Sigmoid colon (tissue), 7 donors: ENCODE results near the gene HSDL2. TPM values are rescaled to one million over a fixed set of nuclear protein-coding genes. Genes with fewer than 3 reads are reported as not detected.
"Not testable (repeated sequence)": the region's sequence is repeated elsewhere in the genome, so short reads cannot be mapped to it uniquely, and the experiment has no call there.

Experiments
- DNase-seq: peaks from one replicate; pipeline ENCODE4 v3.0.0-alpha.2; 2019
- H3K27ac ChIP-seq, 4 donors: fragments of 200-600 bp; sonication (generic); one replicate each; pipeline ENCODE4 v1.5.1; 2016 to 2019; ENCODE audit warnings: mild to moderate bottlenecking in 1 of 4
- H3K27me3 ChIP-seq, 3 donors: fragments of 200-600 bp; sonication (generic); one replicate each; pipeline ENCODE4 v1.5.1; 2019; ENCODE audit warnings: mild to moderate bottlenecking in 1 of 3
- H3K36me3 ChIP-seq, 4 donors: fragments of 200-600 bp; sonication (generic); one replicate each; pipeline ENCODE4 v1.5.1; 2016 to 2019
- H3K4me1 ChIP-seq, 4 donors: fragments of 200-600 bp; sonication (generic); one replicate each; pipeline ENCODE4 v1.5.1; 2017 to 2019
- H3K4me3 ChIP-seq, 4 donors: fragments of 200-600 bp; sonication (generic); one replicate each; pipeline ENCODE4 v1.5.1; 2017 to 2019; ENCODE audit warnings: mild to moderate bottlenecking in 2 of 4, moderate library complexity in 1 of 4
- H3K9me3 ChIP-seq, 4 donors: fragments of 200-600 bp in 3 of 4; sonication (generic) in 3 of 4; one replicate each; pipeline versions ENCODE4 v1.5.1 to v1.6.1; 2013 to 2019
- CTCF ChIP-seq, 4 experiments: fragments of 450-650 bp in 3 of 4; fragments of 200-600 bp in 1 of 4; IDR thresholded peaks; one replicate each; pipeline ENCODE4 v1.5.1; 2016 to 2019; ENCODE audit warnings: antibody characterized with exemption in 4 of 4, mild to moderate bottlenecking in 3 of 4, moderate library complexity in 2 of 4
- EP300 ChIP-seq, 4 donors: sonication (generic); formaldehyde crosslinking; IDR thresholded peaks; one replicate each; pipeline ENCODE4 v1.6.1; 2017; ENCODE audit warnings: antibody characterized with exemption in 4 of 4
- POLR2A ChIP-seq, 2 donors: fragments of 450-650 bp; IDR thresholded peaks; one replicate each; pipeline ENCODE4 v1.6.1; 2016; ENCODE audit warnings: antibody characterized with exemption in 2 of 2, mild to moderate bottlenecking in 2 of 2, moderate library complexity in 2 of 2
- POLR2AphosphoS5 ChIP-seq, 4 donors: sonication (generic); formaldehyde crosslinking; IDR thresholded peaks; one replicate each; pipeline ENCODE4 v1.6.1; 2017; ENCODE audit warnings: antibody characterized with exemption in 4 of 4
- WGBS, 2 donors: extraction: QIAGEN DNeasy Blood & Tissue Kit; methylation state at CpG; one replicate each; pipeline ENCODE4 v1.1.7; 2013; 5-methylcytosine and 5-hydroxymethylcytosine counted together
- intact Hi-C: fragments of 100-400 bp; cut with DNase I; formaldehyde crosslinking; loops from one replicate; pipeline ENCODE4 v1.15.1; 2023
- polyA plus RNA-seq, 3 donors: library from polyadenylated mRNA; stranded (reverse); fragments of 200-250 nt; gene quantifications; one replicate each; pipeline ENCODE4 v1.2.3, GENCODE V29; 2013
- total RNA-seq, 4 donors: library from RNA; depleted of rRNA; stranded (reverse); fragments of >200 nt; gene quantifications; one replicate each; pipeline ENCODE4 v1.1.0, GENCODE V29; 2016
- donor health status: healthy with polysubstance abuse.
- donor health status: Bipolar disorder and iron deficiency.
- donor health status: healthy.

HSDL2 gene
- total and polyA plus RNA-seq, 7 donors, result 24.6 to 53.5 (median 39.8) TPM

GRCh38 chr9:112505086-112505485 lies 125.2 kb downstream of the HSDL2 start:
- no peak for TF ChIP-seq EP300 (IDR thresholded peaks at IDR 0.05)
- no peak for TF ChIP-seq POLR2A (IDR thresholded peaks at IDR 0.05)
- no peak for TF ChIP-seq POLR2AphosphoS5 (IDR thresholded peaks at IDR 0.05)
- no peak for TF ChIP-seq CTCF (IDR thresholded peaks at IDR 0.05)
- intact Hi-C loops, result no loop called here
- Histone ChIP-seq H3K36me3 (no peaks in the 10 kb centered on the region), H3K4me1 (no peaks in the 10 kb centered on the region), H3K4me3 (no peak overlapping the region), H3K9me3 (no peaks in the 10 kb centered on the region), H3K27ac (no peak overlapping the region), H3K27me3 (no peaks in the 10 kb centered on the region)
- no peak for DNase-seq
- WGBS, 2 donors, result 29 to 70% methylated on average over 4 of the region's 4 CpGs

GRCh38 chr9:112505607-112506006 lies 125.7 kb downstream of the HSDL2 start:
- DNase-seq, result no peak
- 20 to 71% methylated on average over 4 of the region's 4 CpGs for WGBS, 2 donors
- H3K27ac ChIP-seq, result no peak overlapping the region
- intact Hi-C loops, result no loop called here
- TF ChIP-seq CTCF (IDR thresholded peaks at IDR 0.05) (no peak), POLR2AphosphoS5 (IDR thresholded peaks at IDR 0.05) (no peak), POLR2A (IDR thresholded peaks at IDR 0.05) (no peak), EP300 (IDR thresholded peaks at IDR 0.05) (no peak)
- H3K27me3 ChIP-seq, result no peaks in the 10 kb centered on the region
- no peak overlapping the region for H3K4me3 ChIP-seq
- no peaks in the 10 kb centered on the region for H3K4me1 ChIP-seq
- no peaks in the 10 kb centered on the region for H3K9me3 ChIP-seq
- H3K36me3 ChIP-seq, result no peaks in the 10 kb centered on the region

- no peak overlapping the region for H3K4me3 ChIP-seq
- intact Hi-C loops, result no loop called here
- H3K4me1 ChIP-seq, result no peaks in the 10 kb centered on the region
- H3K27ac ChIP-seq, result no peak overlapping the region
- H3K9me3 ChIP-seq, result no peaks in the 10 kb centered on the region
- H3K36me3 ChIP-seq, result no peaks in the 10 kb centered on the region
- TF ChIP-seq POLR2A (IDR thresholded peaks at IDR 0.05) (no peak), POLR2AphosphoS5 (IDR thresholded peaks at IDR 0.05) (no peak), CTCF (IDR thresholded peaks at IDR 0.05) (no peak), EP300 (IDR thresholded peaks at IDR 0.05) (no peak)
- no peaks in the 10 kb centered on the region for H3K27me3 ChIP-seq
- 78 to 83% methylated on average over 2 of the region's 2 CpGs for WGBS, 2 donors
- DNase-seq, result no peak
Measured at GRCh38 chr9:112506571-112506970, 126.7 kb downstream of the HSDL2 start.

- no peaks in the 10 kb centered on the region for H3K4me1 ChIP-seq
- H3K27ac ChIP-seq, result no peak overlapping the region
- intact Hi-C loops, result no loop called here
- WGBS, 2 donors, result 91 to 95% methylated on average over 2 of the region's 2 CpGs
- H3K36me3 ChIP-seq, result no peaks in the 10 kb centered on the region
- no peaks in the 10 kb centered on the region for H3K27me3 ChIP-seq
- no peak for DNase-seq
- H3K4me3 ChIP-seq, result no peak overlapping the region
- H3K9me3 ChIP-seq, result no peaks in the 10 kb centered on the region
- TF ChIP-seq EP300 (IDR thresholded peaks at IDR 0.05), result no peak
- no peak for TF ChIP-seq CTCF (IDR thresholded peaks at IDR 0.05)
- no peak for TF ChIP-seq POLR2AphosphoS5 (IDR thresholded peaks at IDR 0.05)
- TF ChIP-seq POLR2A (IDR thresholded peaks at IDR 0.05), result no peak
Measured at GRCh38 chr9:112507001-112507680, 127.2 kb downstream of the HSDL2 start.

- no peak for DNase-seq
- WGBS, 2 donors, result 81 to 85% methylated on average over 2 of the region's 2 CpGs
- Histone ChIP-seq H3K9me3 (no peaks in the 10 kb centered on the region), H3K36me3 (no peaks in the 10 kb centered on the region), H3K4me1 (no peaks in the 10 kb centered on the region), H3K27ac (no peak overlapping the region), H3K4me3 (no peak overlapping the region), H3K27me3 (no peaks in the 10 kb centered on the region)
- TF ChIP-seq POLR2AphosphoS5 (IDR thresholded peaks at IDR 0.05) (no peak), CTCF (IDR thresholded peaks at IDR 0.05) (no peak), EP300 (IDR thresholded peaks at IDR 0.05) (no peak), POLR2A (IDR thresholded peaks at IDR 0.05) (no peak)
- intact Hi-C loops, result no loop called here
Measured at GRCh38 chr9:112508377-112508776, 128.5 kb downstream of the HSDL2 start.

GRCh38 chr9:112512377-112512776 lies 132.5 kb downstream of the HSDL2 start:
- H3K4me3 ChIP-seq, H3K27me3 ChIP-seq, H3K9me3 ChIP-seq, DNase-seq, intact Hi-C loops, H3K36me3 ChIP-seq, H3K27ac ChIP-seq, H3K4me1 ChIP-seq: not testable (repeated sequence)
- 90 to 95% methylated on average over 3 of the region's 4 CpGs for WGBS, 2 donors
